ENCODE results near the gene OPTN.

DNA sequence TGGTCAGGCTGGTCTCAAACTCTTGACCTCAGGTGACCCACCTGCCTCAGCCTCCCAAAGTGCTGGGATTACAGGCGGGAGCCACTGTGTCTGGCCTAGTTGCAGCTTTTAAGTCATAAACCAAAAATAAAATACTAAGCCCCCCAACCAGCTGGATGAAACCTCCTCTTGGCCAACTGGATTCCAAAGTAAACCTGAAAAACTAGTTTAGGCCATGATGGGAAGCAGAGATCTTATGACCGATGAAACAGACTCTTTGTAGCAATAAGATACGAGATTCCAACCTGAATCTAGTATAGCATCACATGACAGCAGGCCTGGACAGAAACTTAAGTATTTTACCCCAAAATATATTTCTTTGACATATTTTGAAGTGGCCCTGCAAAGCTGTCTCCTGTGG, 52.3 kb downstream of the OPTN start:
- TF ChIP-seq SIX5 (IDR thresholded peaks at IDR 0.05; ENCODE audit: low read depth, low read length) (no peak), SRF (IDR thresholded peaks at IDR 0.05; ENCODE audit: low read depth, low read length) (no peak), POLR2A (IDR thresholded peaks at IDR 0.05; ENCODE audit: control extremely low read depth in 1 of 2, low read depth in 2 of 2, low read length in 2 of 2) (no peak)

Data from H1 (cell line).